Measurements from ENCODE around the gene ONECUT3.

GRCh38 chr19:1720237-1720636 lies 33.1 kb upstream of the ONECUT3 start:
- TF ChIP-seq CTCF (conservative IDR thresholded peaks at IDR 0.05) (no peak), EZH2 (IDR thresholded peaks at IDR 0.05; ENCODE audit: low read depth) (no peak)

Data from PC-9 (cell line).